HEK293 (cell line): ENCODE data around the gene KHSRP.
A peak's percentile ranks its signal among the peaks of the same experiment; 100 is the strongest.

ENCODE experiments used
- MZF1 ChIP-seq: fragments of 450-650 bp; formaldehyde crosslinking; IDR thresholded peaks from 2 replicates; pipeline ENCODE4 v1.5.1; 2017; ENCODE audit warnings: missing biosample characterization, missing genetic modification characterization, borderline replicate concordance
- REPIN1 ChIP-seq: fragments of 450-650 bp; formaldehyde crosslinking; IDR thresholded peaks from 2 replicates; pipeline ENCODE4 v1.5.1; 2017; ENCODE audit warnings: missing biosample characterization, missing genetic modification characterization, low read depth
- SP2 ChIP-seq: fragments of 450-650 bp; formaldehyde crosslinking; IDR thresholded peaks from 2 replicates; pipeline ENCODE4 v1.5.1; 2016; ENCODE audit warnings: missing biosample characterization, missing genetic modification characterization
- SP3 ChIP-seq: fragments of 450-650 bp; formaldehyde crosslinking; IDR thresholded peaks from 2 replicates; pipeline ENCODE4 v1.5.1; 2016; ENCODE audit warnings: missing biosample characterization, missing genetic modification characterization
- TCF7L2 ChIP-seq: IDR thresholded peaks from 2 replicates; pipeline ENCODE4 v1.6.1; 2011; ENCODE audit warnings: low read depth, mild to moderate bottlenecking, inconsistent platforms, low read length, moderate library complexity, borderline replicate concordance
- ZBTB21 ChIP-seq: fragments of 450-650 bp; formaldehyde crosslinking; IDR thresholded peaks from 2 replicates; pipeline ENCODE4 v1.5.1; 2017; ENCODE audit warnings: missing biosample characterization, missing genetic modification characterization
- ZFP3 ChIP-seq: fragments of 450-650 bp; formaldehyde crosslinking; IDR thresholded peaks from 2 replicates; pipeline ENCODE4 v1.5.1; 2016; ENCODE audit warnings: low read depth, missing biosample characterization, missing genetic modification characterization
- ZFP37 ChIP-seq: fragments of 450-650 bp; formaldehyde crosslinking; IDR thresholded peaks from 2 replicates; pipeline ENCODE4 v1.5.1; 2016; ENCODE audit warnings: missing biosample characterization, missing genetic modification characterization
- ZNF10 ChIP-seq: fragments of 450-650 bp; formaldehyde crosslinking; IDR thresholded peaks from 2 replicates; pipeline ENCODE4 v1.5.1; 2017; ENCODE audit warnings: missing biosample characterization, missing genetic modification characterization
- ZNF112 ChIP-seq: fragments of 450-650 bp; formaldehyde crosslinking; IDR thresholded peaks from 2 replicates; pipeline ENCODE4 v1.5.0; 2017; ENCODE audit warnings: missing biosample characterization, missing genetic modification characterization
- ZNF132 ChIP-seq: fragments of 450-650 bp; formaldehyde crosslinking; IDR thresholded peaks from 2 replicates; pipeline ENCODE4 v1.5.1; 2017; ENCODE audit warnings: missing biosample characterization, missing genetic modification characterization, borderline replicate concordance
- ZNF133 ChIP-seq: fragments of 450-650 bp; formaldehyde crosslinking; IDR thresholded peaks from 2 replicates; pipeline ENCODE4 v1.5.1; 2016; ENCODE audit warnings: missing biosample characterization, missing genetic modification characterization
- ZNF223 ChIP-seq: fragments of 450-650 bp; formaldehyde crosslinking; IDR thresholded peaks from 2 replicates; pipeline ENCODE4 v1.5.1; 2016; ENCODE audit warnings: missing biosample characterization, missing genetic modification characterization
- ZNF335 ChIP-seq: fragments of 450-650 bp; formaldehyde crosslinking; conservative IDR thresholded peaks from 2 replicates; pipeline ENCODE4 v1.5.1; 2016; ENCODE audit warnings: missing biosample characterization, missing genetic modification characterization
- ZNF341 ChIP-seq: fragments of 450-650 bp; formaldehyde crosslinking; IDR thresholded peaks from 2 replicates; pipeline ENCODE4; 2016; ENCODE audit warnings: low read depth, missing biosample characterization, missing genetic modification characterization
- ZNF350 ChIP-seq: fragments of 450-650 bp; formaldehyde crosslinking; IDR thresholded peaks from 2 replicates; pipeline ENCODE4 v1.5.0; 2017; ENCODE audit warnings: missing biosample characterization, mild to moderate bottlenecking, missing genetic modification characterization
- ZNF48 ChIP-seq: fragments of 450-650 bp; formaldehyde crosslinking; IDR thresholded peaks from 2 replicates; pipeline ENCODE4 v1.5.1; 2016; ENCODE audit warnings: missing biosample characterization, missing genetic modification characterization
- ZNF610 ChIP-seq: fragments of 450-650 bp; formaldehyde crosslinking; IDR thresholded peaks from 2 replicates; pipeline ENCODE4 v1.5.1; 2016; ENCODE audit warnings: missing biosample characterization, missing genetic modification characterization, borderline replicate concordance
- ZNF677 ChIP-seq: fragments of 450-650 bp; IDR thresholded peaks from 2 replicates; pipeline ENCODE4 v1.5.0; 2018; ENCODE audit warnings: missing biosample characterization, mild to moderate bottlenecking, missing genetic modification characterization, moderate library complexity
- ZNF76 ChIP-seq: fragments of 450-650 bp; formaldehyde crosslinking; IDR thresholded peaks from 2 replicates; pipeline ENCODE4; 2016; ENCODE audit warnings: low read depth, missing biosample characterization, missing genetic modification characterization, borderline replicate concordance
- TF ChIP-seq, protein P1 (sequence below): fragments of 450-650 bp; formaldehyde crosslinking; IDR thresholded peaks from 2 replicates; pipeline ENCODE4 v1.5.1; 2016; ENCODE audit warnings: missing biosample characterization, missing genetic modification characterization
- TF ChIP-seq, protein P2 (sequence below): fragments of 450-650 bp; formaldehyde crosslinking; conservative IDR thresholded peaks from 2 replicates; pipeline ENCODE4 v1.5.1; 2016; ENCODE audit warnings: low read depth, missing biosample characterization, missing genetic modification characterization
- TF ChIP-seq, protein P3 (sequence below): fragments of 450-650 bp; formaldehyde crosslinking; IDR thresholded peaks from 2 replicates; pipeline ENCODE4 v1.5.1; 2017; ENCODE audit warnings: missing biosample characterization, missing genetic modification characterization
- TF ChIP-seq, protein P4 (sequence below): fragments of 450-650 bp; formaldehyde crosslinking; IDR thresholded peaks from 2 replicates; pipeline ENCODE4 v1.5.1; 2016; ENCODE audit warnings: missing biosample characterization, missing genetic modification characterization
- TF ChIP-seq, protein P5 (sequence below): fragments of 450-650 bp; formaldehyde crosslinking; IDR thresholded peaks from 2 replicates; pipeline ENCODE4 v1.5.1; 2016; ENCODE audit warnings: missing biosample characterization, missing genetic modification characterization

KHSRP gene

DNA sequence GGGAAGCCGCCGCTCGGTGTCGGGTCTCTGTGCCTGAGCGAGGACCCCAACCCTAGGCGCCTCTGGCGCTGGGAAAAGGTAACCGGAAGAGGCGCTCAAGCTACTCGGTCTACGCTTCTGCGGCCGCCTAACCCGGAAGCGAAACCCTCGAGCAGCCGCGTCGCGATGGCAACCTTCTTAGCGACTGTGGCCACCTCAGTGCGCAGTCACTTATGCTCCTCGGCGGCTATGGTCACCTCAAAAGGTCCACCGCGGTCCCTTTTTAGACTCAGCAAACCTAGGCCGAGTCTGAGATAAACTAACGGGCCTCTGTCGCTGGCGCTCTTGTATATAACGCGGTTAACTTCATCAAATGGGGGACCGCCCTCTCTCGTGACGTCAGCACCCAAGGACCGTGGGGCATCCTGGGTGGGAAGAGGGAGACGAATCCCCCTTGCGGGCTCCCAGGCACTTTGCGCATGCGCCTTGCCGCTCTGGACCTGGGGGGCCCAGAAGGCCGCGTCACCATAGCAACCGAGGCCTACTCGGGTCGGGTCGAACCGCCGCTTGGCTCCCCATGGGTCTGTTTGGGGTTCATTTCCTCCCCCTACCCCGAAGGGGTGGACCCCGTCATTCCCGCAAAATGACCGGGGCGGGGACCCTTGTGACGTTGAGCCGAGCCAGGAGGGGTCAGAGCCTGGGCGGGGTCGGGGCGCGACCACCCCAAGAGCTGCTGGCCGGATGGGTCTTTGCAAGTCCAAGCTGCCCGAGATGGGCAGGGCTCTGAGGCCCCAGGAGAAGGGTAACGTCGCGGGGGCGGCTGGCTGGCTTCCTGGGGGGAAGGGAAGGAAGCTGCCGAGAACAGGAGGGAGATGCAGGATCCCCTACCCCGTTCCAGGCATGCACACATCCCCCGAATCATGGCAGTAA, 31.3 kb downstream of the KHSRP start, which contains the start of gene GTF2F1 (continued):
- TF ChIP-seq, protein P1, sequence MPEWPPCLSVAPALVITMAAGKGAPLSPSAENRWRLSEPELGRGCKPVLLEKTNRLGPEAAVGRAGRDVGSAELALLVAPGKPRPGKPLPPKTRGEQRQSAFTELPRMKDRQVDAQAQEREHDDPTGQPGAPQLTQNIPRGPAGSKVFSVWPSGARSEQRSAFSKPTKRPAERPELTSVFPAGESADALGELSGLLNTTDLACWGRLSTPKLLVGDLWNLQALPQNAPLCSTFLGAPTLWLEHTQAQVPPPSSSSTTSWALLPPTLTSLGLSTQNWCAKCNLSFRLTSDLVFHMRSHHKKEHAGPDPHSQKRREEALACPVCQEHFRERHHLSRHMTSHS (tag by site-specific recombination) = no peak
- TF ChIP-seq ZFP3 (tag by site-specific recombination) (no peak), ZFP37 (no peak), ZNF10 (no peak), SP3 (tag by site-specific recombination) (peak; percentile 72), SP2 (peak; percentile 77), ZBTB21 (peak; percentile 90), MZF1 (peak; percentile 63; the same call in 1 of the 2 replicates), ZNF677 (tag by site-specific recombination) (no peak), REPIN1 (tag by site-specific recombination) (no peak), ZNF76 (tag by site-specific recombination) (peak; percentile 80), ZNF610 (tag by site-specific recombination) (0 out of 2 replicates have a peak, but pooled peaks have one; percentile 6), ZNF112 (no peak), ZNF48 (tag by site-specific recombination) (no peak), TCF7L2 (no peak), ZNF223 (tag by site-specific recombination) (no peak), ZNF350 (tag by site-specific recombination) (no peak), ZNF341 (peak; percentile 93), ZNF335 (tag by site-specific recombination) (peak; percentile 95), ZNF132 (tag by site-specific recombination) (no peak), ZNF133 (tag by site-specific recombination) (no peak)
- TF ChIP-seq, protein P2, sequence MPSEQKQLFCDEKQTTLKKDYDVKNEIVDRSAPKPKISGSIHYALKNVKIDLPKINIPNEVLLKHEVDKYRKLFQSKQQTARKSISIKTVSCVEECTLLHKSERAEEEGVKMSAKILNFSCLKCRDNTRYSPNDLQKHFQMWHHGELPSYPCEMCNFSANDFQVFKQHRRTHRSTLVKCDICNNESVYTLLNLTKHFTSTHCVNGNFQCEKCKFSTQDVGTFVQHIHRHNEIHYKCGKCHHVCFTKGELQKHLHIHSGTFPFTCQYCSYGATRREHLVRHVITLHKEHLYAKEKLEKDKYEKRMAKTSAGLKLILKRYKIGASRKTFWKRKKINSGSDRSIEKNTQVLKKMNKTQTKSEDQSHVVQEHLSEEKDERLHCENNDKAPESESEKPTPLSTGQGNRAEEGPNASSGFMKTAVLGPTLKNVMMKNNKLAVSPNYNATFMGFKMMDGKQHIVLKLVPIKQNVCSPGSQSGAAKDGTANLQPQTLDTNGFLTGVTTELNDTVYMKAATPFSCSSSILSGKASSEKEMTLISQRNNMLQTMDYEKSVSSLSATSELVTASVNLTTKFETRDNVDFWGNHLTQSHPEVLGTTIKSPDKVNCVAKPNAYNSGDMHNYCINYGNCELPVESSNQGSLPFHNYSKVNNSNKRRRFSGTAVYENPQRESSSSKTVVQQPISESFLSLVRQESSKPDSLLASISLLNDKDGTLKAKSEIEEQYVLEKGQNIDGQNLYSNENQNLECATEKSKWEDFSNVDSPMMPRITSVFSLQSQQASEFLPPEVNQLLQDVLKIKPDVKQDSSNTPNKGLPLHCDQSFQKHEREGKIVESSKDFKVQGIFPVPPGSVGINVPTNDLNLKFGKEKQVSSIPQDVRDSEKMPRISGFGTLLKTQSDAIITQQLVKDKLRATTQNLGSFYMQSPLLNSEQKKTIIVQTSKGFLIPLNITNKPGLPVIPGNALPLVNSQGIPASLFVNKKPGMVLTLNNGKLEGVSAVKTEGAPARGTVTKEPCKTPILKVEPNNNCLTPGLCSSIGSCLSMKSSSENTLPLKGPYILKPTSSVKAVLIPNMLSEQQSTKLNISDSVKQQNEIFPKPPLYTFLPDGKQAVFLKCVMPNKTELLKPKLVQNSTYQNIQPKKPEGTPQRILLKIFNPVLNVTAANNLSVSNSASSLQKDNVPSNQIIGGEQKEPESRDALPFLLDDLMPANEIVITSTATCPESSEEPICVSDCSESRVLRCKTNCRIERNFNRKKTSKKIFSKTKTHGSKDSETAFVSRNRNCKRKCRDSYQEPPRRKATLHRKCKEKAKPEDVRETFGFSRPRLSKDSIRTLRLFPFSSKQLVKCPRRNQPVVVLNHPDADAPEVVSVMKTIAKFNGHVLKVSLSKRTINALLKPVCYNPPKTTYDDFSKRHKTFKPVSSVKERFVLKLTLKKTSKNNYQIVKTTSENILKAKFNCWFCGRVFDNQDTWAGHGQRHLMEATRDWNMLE (tag by site-specific recombination) = peak; percentile 87
- TF ChIP-seq, protein P3, sequence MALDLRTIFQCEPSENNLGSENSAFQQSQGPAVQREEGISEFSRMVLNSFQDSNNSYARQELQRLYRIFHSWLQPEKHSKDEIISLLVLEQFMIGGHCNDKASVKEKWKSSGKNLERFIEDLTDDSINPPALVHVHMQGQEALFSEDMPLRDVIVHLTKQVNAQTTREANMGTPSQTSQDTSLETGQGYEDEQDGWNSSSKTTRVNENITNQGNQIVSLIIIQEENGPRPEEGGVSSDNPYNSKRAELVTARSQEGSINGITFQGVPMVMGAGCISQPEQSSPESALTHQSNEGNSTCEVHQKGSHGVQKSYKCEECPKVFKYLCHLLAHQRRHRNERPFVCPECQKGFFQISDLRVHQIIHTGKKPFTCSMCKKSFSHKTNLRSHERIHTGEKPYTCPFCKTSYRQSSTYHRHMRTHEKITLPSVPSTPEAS (tag by site-specific recombination) = no peak
- TF ChIP-seq, protein P4, sequence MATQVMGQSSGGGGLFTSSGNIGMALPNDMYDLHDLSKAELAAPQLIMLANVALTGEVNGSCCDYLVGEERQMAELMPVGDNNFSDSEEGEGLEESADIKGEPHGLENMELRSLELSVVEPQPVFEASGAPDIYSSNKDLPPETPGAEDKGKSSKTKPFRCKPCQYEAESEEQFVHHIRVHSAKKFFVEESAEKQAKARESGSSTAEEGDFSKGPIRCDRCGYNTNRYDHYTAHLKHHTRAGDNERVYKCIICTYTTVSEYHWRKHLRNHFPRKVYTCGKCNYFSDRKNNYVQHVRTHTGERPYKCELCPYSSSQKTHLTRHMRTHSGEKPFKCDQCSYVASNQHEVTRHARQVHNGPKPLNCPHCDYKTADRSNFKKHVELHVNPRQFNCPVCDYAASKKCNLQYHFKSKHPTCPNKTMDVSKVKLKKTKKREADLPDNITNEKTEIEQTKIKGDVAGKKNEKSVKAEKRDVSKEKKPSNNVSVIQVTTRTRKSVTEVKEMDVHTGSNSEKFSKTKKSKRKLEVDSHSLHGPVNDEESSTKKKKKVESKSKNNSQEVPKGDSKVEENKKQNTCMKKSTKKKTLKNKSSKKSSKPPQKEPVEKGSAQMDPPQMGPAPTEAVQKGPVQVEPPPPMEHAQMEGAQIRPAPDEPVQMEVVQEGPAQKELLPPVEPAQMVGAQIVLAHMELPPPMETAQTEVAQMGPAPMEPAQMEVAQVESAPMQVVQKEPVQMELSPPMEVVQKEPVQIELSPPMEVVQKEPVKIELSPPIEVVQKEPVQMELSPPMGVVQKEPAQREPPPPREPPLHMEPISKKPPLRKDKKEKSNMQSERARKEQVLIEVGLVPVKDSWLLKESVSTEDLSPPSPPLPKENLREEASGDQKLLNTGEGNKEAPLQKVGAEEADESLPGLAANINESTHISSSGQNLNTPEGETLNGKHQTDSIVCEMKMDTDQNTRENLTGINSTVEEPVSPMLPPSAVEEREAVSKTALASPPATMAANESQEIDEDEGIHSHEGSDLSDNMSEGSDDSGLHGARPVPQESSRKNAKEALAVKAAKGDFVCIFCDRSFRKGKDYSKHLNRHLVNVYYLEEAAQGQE (tag by site-specific recombination) = no peak
- TF ChIP-seq, protein P5, sequence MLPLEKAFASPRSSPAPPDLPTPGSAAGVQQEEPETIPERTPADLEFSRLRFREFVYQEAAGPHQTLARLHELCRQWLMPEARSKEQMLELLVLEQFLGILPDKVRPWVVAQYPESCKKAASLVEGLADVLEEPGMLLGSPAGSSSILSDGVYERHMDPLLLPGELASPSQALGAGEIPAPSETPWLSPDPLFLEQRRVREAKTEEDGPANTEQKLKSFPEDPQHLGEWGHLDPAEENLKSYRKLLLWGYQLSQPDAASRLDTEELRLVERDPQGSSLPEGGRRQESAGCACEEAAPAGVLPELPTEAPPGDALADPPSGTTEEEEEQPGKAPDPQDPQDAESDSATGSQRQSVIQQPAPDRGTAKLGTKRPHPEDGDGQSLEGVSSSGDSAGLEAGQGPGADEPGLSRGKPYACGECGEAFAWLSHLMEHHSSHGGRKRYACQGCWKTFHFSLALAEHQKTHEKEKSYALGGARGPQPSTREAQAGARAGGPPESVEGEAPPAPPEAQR (tag by site-specific recombination) = no peak
